SU-DHL-6 (cell line): ENCODE measurements around the gene IMPACT.

Experiments used
- EZH2phosphoT487 ChIP-seq: fragments of 200-600 bp; sonication (generic), shearing (Covaris generic); conservative IDR thresholded peaks from 2 replicates; pipeline ENCODE4 v1.6.1; 2018; ENCODE audit warnings: mild to moderate bottlenecking, antibody characterized with exemption, low read length, moderate library complexity, mixed read lengths
- TF ChIP-seq, protein P1 (sequence below): fragments of 200-600 bp; sonication (generic); IDR thresholded peaks from one replicate; pipeline ENCODE4 v1.5.1; 2017; ENCODE audit warnings: antibody characterized with exemption, mild to moderate bottlenecking, low read length, moderate library complexity; ENCODE audit not compliant: insufficient read depth, poor library complexity, severe bottlenecking

DNA sequence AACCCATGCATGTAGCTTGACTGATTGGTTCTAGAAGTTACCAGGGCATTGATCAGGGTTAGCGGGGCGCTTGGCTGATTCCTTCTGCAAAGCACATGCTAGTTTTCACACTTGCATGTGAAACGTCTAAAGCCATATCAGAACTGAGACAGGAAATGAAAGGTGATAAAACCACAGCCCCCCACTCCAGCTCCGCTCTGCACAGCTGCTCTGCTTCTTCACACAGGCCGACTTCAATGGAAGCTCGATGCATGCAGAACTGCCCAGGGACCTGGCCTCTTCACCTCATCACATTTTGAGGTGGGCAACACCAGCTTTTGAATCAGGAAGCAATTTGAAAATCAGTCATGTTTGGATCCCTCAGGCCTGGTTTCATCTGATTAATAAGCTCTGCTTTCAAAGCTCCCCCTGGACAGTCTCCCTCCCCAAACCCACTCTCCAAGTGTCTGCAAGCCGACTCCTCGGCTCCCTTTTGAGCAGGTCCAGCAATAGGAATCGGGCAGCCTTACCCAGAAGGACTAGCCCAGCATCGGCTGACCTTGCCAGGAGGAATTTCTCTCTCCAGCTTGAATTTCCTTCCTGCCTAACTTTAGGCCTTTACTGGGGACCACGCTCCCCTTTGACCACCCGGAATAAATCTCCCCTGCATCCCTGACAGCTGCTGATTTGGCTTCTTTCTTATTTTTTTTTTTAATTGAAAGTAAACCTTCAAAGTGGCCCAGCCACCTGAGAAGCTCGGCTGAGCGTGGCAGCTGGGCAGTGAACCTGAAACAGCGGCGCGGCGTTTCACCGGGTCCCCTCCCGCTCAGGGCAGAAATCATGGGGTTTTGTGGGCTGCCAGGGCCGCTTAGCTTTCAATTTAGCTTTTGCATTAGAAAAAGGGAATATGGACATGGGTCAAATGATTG is 65.7 kb downstream of the IMPACT start:
- TF ChIP-seq, protein P1, sequence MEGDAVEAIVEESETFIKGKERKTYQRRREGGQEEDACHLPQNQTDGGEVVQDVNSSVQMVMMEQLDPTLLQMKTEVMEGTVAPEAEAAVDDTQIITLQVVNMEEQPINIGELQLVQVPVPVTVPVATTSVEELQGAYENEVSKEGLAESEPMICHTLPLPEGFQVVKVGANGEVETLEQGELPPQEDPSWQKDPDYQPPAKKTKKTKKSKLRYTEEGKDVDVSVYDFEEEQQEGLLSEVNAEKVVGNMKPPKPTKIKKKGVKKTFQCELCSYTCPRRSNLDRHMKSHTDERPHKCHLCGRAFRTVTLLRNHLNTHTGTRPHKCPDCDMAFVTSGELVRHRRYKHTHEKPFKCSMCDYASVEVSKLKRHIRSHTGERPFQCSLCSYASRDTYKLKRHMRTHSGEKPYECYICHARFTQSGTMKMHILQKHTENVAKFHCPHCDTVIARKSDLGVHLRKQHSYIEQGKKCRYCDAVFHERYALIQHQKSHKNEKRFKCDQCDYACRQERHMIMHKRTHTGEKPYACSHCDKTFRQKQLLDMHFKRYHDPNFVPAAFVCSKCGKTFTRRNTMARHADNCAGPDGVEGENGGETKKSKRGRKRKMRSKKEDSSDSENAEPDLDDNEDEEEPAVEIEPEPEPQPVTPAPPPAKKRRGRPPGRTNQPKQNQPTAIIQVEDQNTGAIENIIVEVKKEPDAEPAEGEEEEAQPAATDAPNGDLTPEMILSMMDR: no peak
- no peak for TF ChIP-seq EZH2phosphoT487
